ENCODE measurements around the gene RSPH1.

RSPH1 gene

DNA sequence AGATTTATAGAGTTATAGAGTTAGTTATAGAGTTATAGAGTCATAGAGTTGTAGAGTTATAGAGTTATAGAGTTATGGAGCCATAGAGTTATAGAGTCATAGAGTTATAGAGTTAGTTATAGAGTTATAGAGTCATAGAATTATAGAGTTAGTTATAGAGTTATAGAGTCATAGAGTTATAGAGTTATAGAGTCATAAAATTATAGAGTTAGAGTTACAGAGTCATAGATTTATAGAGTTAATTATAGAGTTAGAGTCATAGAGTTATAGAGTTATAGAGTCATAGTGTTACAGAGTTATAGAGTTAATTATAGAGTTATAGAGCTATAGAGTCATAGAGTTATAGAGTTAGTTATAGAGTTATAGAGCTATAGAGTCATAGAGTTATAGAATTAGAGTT, 60.2 kb downstream of the RSPH1 start:
- no peak for DNase-seq (ENCODE audit: low spot score)
- TF ChIP-seq, protein P1, sequence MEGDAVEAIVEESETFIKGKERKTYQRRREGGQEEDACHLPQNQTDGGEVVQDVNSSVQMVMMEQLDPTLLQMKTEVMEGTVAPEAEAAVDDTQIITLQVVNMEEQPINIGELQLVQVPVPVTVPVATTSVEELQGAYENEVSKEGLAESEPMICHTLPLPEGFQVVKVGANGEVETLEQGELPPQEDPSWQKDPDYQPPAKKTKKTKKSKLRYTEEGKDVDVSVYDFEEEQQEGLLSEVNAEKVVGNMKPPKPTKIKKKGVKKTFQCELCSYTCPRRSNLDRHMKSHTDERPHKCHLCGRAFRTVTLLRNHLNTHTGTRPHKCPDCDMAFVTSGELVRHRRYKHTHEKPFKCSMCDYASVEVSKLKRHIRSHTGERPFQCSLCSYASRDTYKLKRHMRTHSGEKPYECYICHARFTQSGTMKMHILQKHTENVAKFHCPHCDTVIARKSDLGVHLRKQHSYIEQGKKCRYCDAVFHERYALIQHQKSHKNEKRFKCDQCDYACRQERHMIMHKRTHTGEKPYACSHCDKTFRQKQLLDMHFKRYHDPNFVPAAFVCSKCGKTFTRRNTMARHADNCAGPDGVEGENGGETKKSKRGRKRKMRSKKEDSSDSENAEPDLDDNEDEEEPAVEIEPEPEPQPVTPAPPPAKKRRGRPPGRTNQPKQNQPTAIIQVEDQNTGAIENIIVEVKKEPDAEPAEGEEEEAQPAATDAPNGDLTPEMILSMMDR (IDR thresholded peaks at IDR 0.05; ENCODE audit: extremely low read depth, insufficient read depth, missing control alignments): no peak
- in situ Hi-C loops (cut with MboI; ENCODE audit: low pct_unique_long_range_greater_than_20kb, low sequenced_read_pairs, unreplicated experiment): no loop called here

DNA sequence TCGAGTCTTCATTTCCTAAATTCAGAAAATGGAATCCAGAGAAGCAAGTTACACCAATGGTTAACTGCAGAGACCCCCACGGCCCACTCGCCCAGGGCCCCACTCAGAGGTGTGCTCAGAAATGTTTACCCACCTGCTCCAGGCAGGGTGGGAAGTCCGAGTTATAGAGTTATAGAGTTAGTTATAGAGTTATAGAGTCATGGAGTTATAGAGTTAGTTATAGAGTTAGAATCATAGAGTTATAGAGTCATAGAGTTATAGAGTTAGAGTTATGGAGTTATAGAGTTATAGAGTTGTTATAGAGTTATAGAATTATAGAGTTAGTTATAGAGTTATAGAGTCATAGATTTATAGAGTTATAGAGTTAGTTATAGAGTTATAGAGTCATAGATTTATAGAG, 60.6 kb downstream of the RSPH1 start:
- TF ChIP-seq, protein P1 (IDR thresholded peaks at IDR 0.05; ENCODE audit: extremely low read depth, insufficient read depth, missing control alignments): no peak
- DNase-seq (ENCODE audit: low spot score): no peak
- in situ Hi-C loops (cut with MboI; ENCODE audit: low pct_unique_long_range_greater_than_20kb, low sequenced_read_pairs, unreplicated experiment): no loop called here

DNA sequence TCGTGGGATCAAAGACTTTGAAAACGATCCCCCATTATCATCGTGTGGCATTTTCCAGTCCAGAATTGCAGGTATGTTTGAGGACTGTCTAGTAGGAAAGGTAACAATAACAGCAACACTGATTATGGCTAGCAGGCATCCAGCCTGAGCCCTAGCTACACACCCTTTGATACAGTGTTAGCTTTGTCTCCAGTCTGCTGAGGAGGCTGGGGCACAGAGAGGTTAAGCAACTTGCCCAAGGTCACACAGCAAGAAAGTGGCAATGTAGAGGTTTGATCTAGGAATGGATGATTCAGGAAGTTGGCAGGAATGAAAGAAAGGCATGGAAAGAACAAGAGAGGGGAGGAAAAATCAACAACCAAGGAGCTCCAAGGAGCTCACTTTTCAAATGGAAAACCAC, 61.1 kb downstream of the RSPH1 start:
- TF ChIP-seq, protein P1 (IDR thresholded peaks at IDR 0.05; ENCODE audit: extremely low read depth, insufficient read depth, missing control alignments): no peak
- DNase-seq (ENCODE audit: low spot score): no peak
- in situ Hi-C loops (cut with MboI; ENCODE audit: low pct_unique_long_range_greater_than_20kb, low sequenced_read_pairs, unreplicated experiment): no loop called here

DNA sequence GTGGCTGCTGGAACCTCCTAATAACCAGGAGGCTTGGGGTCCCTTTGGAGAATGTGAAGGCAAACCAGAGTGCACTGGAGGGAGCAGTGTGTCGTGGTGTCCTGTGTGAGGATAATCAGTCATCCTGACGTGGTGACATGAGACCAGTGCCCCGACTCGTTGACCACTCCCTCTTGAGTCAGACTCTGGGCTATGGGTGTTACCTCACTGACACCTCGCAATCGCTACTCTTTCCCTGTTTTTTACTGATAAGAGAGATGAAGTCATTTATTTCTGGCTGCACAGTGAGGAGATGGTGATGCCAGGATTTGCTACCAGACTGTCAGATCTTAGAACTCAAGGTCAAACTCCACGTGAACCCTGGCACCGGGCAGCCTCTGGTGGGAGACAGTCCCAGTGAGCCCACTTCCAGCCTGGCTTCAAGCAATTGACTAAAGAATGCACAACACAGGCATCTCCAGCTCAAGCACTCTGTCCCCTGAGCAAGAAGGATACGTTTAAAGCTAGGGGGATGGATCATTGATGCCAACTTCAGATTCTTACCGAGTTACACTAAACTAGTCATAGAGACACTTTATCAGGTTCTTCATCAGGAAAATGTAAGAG, 62.0 kb downstream of the RSPH1 start:
- TF ChIP-seq, protein P1 (IDR thresholded peaks at IDR 0.05; ENCODE audit: extremely low read depth, insufficient read depth, missing control alignments): no peak
- no peak for DNase-seq (ENCODE audit: low spot score)
- in situ Hi-C loops (cut with MboI; ENCODE audit: low pct_unique_long_range_greater_than_20kb, low sequenced_read_pairs, unreplicated experiment): no loop called here

DNA sequence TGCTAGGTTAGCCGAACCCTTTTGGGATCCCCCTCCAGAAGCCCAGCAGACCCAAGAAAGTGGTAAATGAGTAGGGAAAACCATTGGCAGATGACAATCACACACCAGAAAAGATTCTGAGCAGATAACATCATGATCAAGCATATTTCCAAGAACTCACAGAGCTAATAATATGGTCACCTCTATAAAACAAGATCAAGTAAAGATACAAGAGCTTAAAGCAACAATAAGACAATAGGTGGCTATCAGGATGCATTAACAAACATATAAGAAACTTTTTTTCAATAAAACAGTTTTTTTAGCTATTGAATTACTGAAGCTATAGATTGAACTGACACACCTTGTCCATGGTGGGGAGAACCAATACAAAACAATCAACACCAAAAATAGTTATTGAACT, 63.3 kb downstream of the RSPH1 start:
- no peak for DNase-seq (ENCODE audit: low spot score)
- TF ChIP-seq, protein P1 (IDR thresholded peaks at IDR 0.05; ENCODE audit: extremely low read depth, insufficient read depth, missing control alignments): no peak
- in situ Hi-C loops (cut with MboI; ENCODE audit: low pct_unique_long_range_greater_than_20kb, low sequenced_read_pairs, unreplicated experiment): no loop called here

DNA sequence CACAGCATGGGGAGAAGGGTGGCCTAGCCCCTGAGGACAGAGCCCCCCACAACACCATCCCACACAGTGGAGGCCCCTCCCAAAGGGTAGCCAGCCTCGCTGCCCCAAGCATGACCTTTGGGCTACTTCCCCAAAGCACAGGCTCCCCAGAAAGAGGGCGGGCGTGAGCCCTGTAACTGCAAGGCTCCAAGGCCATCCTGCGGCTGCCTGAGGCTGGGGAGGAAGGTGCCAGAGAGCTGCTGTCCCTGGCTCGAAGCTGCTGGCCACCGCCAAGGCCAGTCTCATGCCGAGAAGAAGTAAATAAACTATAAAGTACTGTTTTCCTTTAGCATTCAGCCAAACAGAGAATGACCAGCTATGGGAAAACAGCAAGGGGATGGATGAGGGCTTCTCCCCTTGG, 64.8 kb downstream of the RSPH1 start:
- in situ Hi-C loops (cut with MboI; ENCODE audit: low pct_unique_long_range_greater_than_20kb, low sequenced_read_pairs, unreplicated experiment): no loop called here
- no peak for DNase-seq (ENCODE audit: low spot score)
- TF ChIP-seq, protein P1 (IDR thresholded peaks at IDR 0.05; ENCODE audit: extremely low read depth, insufficient read depth, missing control alignments): no peak

DNA sequence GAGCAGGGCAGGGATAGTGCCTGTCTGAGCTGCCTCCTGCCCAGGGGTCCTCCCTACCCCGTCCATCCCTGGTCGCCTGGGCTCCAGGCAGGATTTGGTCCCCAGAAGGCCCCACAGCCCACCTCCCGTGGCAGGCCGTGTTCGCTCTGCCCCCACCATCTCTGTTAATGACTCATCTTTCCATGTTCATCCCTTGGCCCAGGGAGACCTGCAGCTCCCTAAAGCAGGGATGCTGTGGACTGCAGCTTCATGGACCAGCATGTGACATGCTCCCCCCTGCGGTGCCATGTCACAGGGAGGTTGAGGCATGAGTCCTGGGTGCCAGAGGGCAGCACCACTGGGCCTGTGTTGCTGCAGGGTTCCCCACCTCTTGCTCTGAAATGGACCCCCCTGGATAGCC, 65.5 kb downstream of the RSPH1 start:
- DNase-seq (ENCODE audit: low spot score): no peak
- TF ChIP-seq, protein P1 (IDR thresholded peaks at IDR 0.05; ENCODE audit: extremely low read depth, insufficient read depth, missing control alignments): no peak
- in situ Hi-C loops (cut with MboI; ENCODE audit: low pct_unique_long_range_greater_than_20kb, low sequenced_read_pairs, unreplicated experiment): no loop called here
